ENCODE measurements around the gene CSNK2B. TPM values are rescaled to one million over a fixed set of nuclear protein-coding genes. Genes with fewer than 3 reads are reported as not detected.

The CSNK2B gene
- total RNA-seq: 178 and 196 TPM in 2 replicates

GRCh38 chr6:31665501-31666336, at the start of gene CSNK2B:
CSNK2B (plus strand) TSS chr6:31666080; CDS start chr6:31666832, 752 bp downstream.

GRCh38 chr6:31620586-31621319, 45.1 kb upstream of the CSNK2B start, which contains the start of gene PRRC2A:
PRRC2A (plus strand) TSS chr6:31620715; CDS start chr6:31622790, 2,075 bp downstream.

GRCh38 chr6:31655349-31656237, 10.3 kb upstream of the CSNK2B start, which contains the start of gene APOM:
APOM (plus strand) TSS chr6:31655894; CDS start chr6:31655967, 73 bp downstream.

GRCh38 chr6:31660381-31661261, 5.3 kb upstream of the CSNK2B start, which contains the start of gene C6orf47:
C6orf47 (minus strand) TSS chr6:31660778; CDS start chr6:31659947, 831 bp downstream.

GRCh38 chr6:31664790-31665500, 935 bp upstream of the CSNK2B start, which contains the start of gene GPANK1:
GPANK1 (minus strand) TSS chr6:31664997; CDS start chr6:31664478, 519 bp downstream.

GRCh38 chr6:31669676-31670075, 3.8 kb downstream of the CSNK2B start, which contains the start of gene LY6G5B:
LY6G5B (plus strand) TSS chr6:31669976; CDS start chr6:31670951, 975 bp downstream.

GRCh38 chr6:31680226-31681134, 14.6 kb downstream of the CSNK2B start, which contains the start of gene LY6G5C:
LY6G5C (minus strand) TSS chr6:31681067; CDS start chr6:31680373, 694 bp downstream.

GRCh38 chr6:31702819-31703716, 37.2 kb downstream of the CSNK2B start, which contains the start of gene ABHD16A:
ABHD16A (minus strand) TSS chr6:31703324; CDS start chr6:31703281, 43 bp downstream.

GRCh38 chr6:31706599-31706998, 40.7 kb downstream of the CSNK2B start, which contains the start of gene LY6G6F:
LY6G6F (plus strand) TSS chr6:31706866; CDS start chr6:31706907, 41 bp downstream.

GRCh38 chr6:31715022-31715958, 49.4 kb downstream of the CSNK2B start, which contains the start of gene LY6G6D:
LY6G6D (plus strand) TSS chr6:31715348; CDS start chr6:31715356, 8 bp downstream.

Small RNA genes lying within 50 kb of the gene (small RNA-seq; reads per million reads assigned to genes)
- not detected for gene LY6G6D
- gene MIR4646: not detected
- 0.21 reads per million for gene MIR6832
- gene RF00019: not detected
- 186 reads per million, percentile 99 among the genes with 10 or more reads in this experiment for gene SNORA38

Other genes with a start within 250 kb of the CSNK2B start
- gene MICB, start 167.9 kb upstream of the CSNK2B start, total RNA-seq: 22.5 and 33.1 TPM in 2 replicates
- gene MCCD1, start 137.1 kb upstream of the CSNK2B start, total RNA-seq: not detected in 2 replicates
- 455 and 468 TPM in 2 replicates for gene DDX39B, start 124.1 kb upstream of the CSNK2B start, total RNA-seq
- gene ATP6V1G2, start 119.5 kb upstream of the CSNK2B start, total RNA-seq: 0.50 and 0.53 TPM in 2 replicates
- 17.1 and 19.1 TPM in 2 replicates for gene NFKBIL1, start 118.5 kb upstream of the CSNK2B start, total RNA-seq
- not detected in 2 replicates for gene LTA, start 93.8 kb upstream of the CSNK2B start, total RNA-seq
- gene TNF, start 90.5 kb upstream of the CSNK2B start, total RNA-seq: not detected in 2 replicates
- 0.80 and 1.2 TPM in 2 replicates for gene LTB, start 83.7 kb upstream of the CSNK2B start, total RNA-seq
- gene LST1, start 79.8 kb upstream of the CSNK2B start, total RNA-seq: 0.29 and 0.40 TPM in 2 replicates
- not detected in 2 replicates for gene NCR3, start 73.1 kb upstream of the CSNK2B start, total RNA-seq
- gene AIF1, start 50.8 kb upstream of the CSNK2B start, total RNA-seq: not detected in 2 replicates
- gene PRRC2A, start 45.4 kb upstream of the CSNK2B start, total RNA-seq: 84.0 and 112 TPM in 2 replicates
- 149 and 209 TPM in 2 replicates for gene BAG6, start 13.4 kb upstream of the CSNK2B start, total RNA-seq
- 0.29 TPM in 1 of 2 replicates, not detected in the other for gene APOM, start 10.2 kb upstream of the CSNK2B start, total RNA-seq
- 11.8 and 12.0 TPM in 2 replicates for gene C6orf47, start 5.3 kb upstream of the CSNK2B start, total RNA-seq
- 11.8 and 15.4 TPM in 2 replicates for gene GPANK1, start 1.1 kb upstream of the CSNK2B start, total RNA-seq
- 5.7 and 7.2 TPM in 2 replicates for gene LY6G5B, start 3.9 kb downstream of the CSNK2B start, total RNA-seq
- 1.3 and 1.6 TPM in 2 replicates for gene LY6G5C, start 15.0 kb downstream of the CSNK2B start, total RNA-seq
- 26.7 and 30.5 TPM in 2 replicates for gene ABHD16A, start 37.2 kb downstream of the CSNK2B start, total RNA-seq
- not detected in 2 replicates for gene LY6G6F, start 40.8 kb downstream of the CSNK2B start, total RNA-seq
- not detected in 2 replicates for gene LY6G6D, start 49.3 kb downstream of the CSNK2B start, total RNA-seq
- gene LY6G6C, start 55.7 kb downstream of the CSNK2B start, total RNA-seq: not detected in 2 replicates
- not detected in 2 replicates for gene MPIG6B, start 57.3 kb downstream of the CSNK2B start, total RNA-seq
- gene DDAH2, start 63.2 kb downstream of the CSNK2B start, total RNA-seq: 35.2 and 44.4 TPM in 2 replicates
- gene CLIC1, start 70.5 kb downstream of the CSNK2B start, total RNA-seq: 650 and 798 TPM in 2 replicates
- 18.6 and 30.9 TPM in 2 replicates for gene MSH5, start 73.9 kb downstream of the CSNK2B start, total RNA-seq
- gene SAPCD1, start 96.6 kb downstream of the CSNK2B start, total RNA-seq: 0.66 and 1.6 TPM in 2 replicates
- gene VWA7, start 111.2 kb downstream of the CSNK2B start, total RNA-seq: 0.27 and 0.29 TPM in 2 replicates
- gene VARS1, start 129.7 kb downstream of the CSNK2B start, total RNA-seq: 80.2 and 96.9 TPM in 2 replicates
- 51.3 and 55.1 TPM in 2 replicates for gene LSM2, start 140.9 kb downstream of the CSNK2B start, total RNA-seq
- gene HSPA1L, start 149.2 kb downstream of the CSNK2B start, total RNA-seq: 0.40 and 0.57 TPM in 2 replicates
- 35.1 and 75.0 TPM in 2 replicates for gene HSPA1A, start 149.5 kb downstream of the CSNK2B start, total RNA-seq
- 26.1 and 97.3 TPM in 2 replicates for gene HSPA1B, start 161.7 kb downstream of the CSNK2B start, total RNA-seq
- 43.5 and 45.3 TPM in 2 replicates for gene NEU1, start 196.7 kb downstream of the CSNK2B start, total RNA-seq
- gene SLC44A4, start 212.9 kb downstream of the CSNK2B start, total RNA-seq: 0.13 and 0.65 TPM in 2 replicates
- 34.0 and 40.5 TPM in 2 replicates for gene EHMT2, start 231.6 kb downstream of the CSNK2B start, total RNA-seq
- gene ZBTB12, start 236.0 kb downstream of the CSNK2B start, total RNA-seq: 1.1 and 1.3 TPM in 2 replicates